GM19328 (cell line): Measurements from ENCODE around the gene TPSD1.

Experiments used
- ATAC-seq: cut with Tn5 transposase; IDR thresholded peaks from one replicate; pipeline ENCODE4 v1.9.1; 2021; ENCODE audit warnings: mild to moderate bottlenecking, moderate library complexity; ENCODE audit not compliant: unreplicated experiment

TPSD1 gene

DNA sequence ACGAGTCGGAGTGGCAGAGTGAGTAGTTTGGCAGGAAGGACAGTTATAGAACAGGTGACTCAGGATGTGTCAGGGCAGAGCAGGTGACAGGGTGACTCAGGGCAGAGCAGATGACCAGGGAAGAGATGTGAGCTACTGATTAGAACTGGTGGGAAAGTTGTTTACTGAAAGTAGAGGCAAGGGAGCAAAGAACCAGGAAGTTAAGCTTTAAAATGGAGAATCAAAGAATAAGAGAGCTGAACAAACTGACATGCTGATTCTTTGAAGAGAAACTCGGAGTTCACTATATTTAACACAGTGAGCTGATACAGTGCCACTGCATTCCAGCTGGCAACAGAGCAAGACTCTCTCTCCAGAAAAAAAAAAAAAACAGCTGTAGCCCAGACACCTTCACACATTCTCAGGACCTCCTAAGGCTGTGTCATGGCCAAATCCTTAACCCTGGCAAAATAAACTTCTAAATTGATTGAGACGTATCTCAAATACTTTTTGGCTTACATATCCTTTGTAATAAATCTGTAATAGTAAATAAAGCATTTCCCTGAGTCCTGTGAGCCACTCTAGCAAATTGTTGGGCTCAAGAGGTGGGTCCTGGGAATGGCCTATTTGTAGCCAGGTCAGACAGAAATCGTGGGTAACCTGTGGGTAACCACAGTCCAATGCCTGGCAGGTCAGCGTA, 41.3 kb downstream of the TPSD1 start:
- no peak for ATAC-seq

DNA sequence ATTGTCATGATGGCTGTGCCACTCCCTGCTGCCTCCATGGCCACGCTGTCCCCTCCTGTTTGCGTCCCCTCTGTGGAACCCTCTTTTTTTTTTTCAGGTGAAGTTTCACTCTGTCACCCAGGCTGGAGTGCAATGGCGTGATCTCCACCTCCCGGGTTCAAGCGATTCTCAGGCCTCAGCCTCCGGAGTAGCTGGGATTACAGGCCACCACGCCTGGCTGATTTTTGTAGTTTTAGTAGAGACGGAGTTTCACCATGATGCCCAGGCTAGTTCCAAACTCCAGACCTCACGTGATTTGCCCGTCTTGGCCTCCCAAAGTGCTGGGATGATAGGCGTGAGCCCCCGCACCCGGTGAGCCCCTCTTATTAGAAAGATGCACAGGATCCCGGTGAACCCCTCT, 42.5 kb downstream of the TPSD1 start:
- no peak for ATAC-seq

- ATAC-seq, result no peak
Measured at GRCh38 chr16:1299012-1299867, 43.4 kb downstream of the TPSD1 start.

DNA sequence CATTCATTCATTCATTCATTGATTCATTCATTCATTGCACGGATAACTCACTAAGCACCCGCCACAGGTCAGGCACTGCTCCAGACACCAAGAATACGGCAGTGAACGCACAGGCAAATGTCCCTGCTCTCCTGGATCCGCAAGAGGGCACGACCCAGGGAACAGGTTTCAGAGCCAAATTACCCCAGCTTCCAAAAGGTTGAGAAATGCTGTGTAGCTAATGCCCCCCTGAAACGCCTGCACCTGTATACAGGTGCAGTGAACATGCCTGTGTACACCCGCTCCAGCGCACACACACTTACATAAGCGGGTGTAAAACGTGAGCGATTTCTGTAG, 44.0 kb downstream of the TPSD1 start:
- ATAC-seq, result no peak

- no peak for ATAC-seq
Measured at GRCh38 chr16:1300664-1301476, 45.0 kb downstream of the TPSD1 start.

DNA sequence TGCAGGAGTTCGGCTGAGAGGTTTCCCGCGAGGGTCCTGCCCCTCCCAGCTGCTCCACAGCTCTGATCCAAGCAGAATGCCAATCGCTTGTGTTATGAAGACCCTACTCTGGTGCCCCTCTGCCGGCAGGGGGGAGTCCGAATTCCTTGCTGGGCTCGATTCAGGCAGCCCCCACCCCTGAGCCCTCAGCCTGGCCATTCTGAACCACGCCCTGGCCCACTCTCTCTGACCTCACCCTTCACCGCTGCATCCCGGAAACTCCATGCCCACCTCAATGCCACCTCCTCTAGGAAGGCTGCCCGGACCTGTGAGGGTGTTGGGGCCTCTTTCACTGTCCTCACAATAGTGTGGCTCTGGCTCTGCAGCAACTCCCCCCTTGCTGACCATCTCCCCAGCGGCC, 45.7 kb downstream of the TPSD1 start:
- ATAC-seq, result no peak

- no peak for ATAC-seq
Measured at GRCh38 chr16:1305823-1306222, 50.0 kb downstream of the TPSD1 start.

DNA sequence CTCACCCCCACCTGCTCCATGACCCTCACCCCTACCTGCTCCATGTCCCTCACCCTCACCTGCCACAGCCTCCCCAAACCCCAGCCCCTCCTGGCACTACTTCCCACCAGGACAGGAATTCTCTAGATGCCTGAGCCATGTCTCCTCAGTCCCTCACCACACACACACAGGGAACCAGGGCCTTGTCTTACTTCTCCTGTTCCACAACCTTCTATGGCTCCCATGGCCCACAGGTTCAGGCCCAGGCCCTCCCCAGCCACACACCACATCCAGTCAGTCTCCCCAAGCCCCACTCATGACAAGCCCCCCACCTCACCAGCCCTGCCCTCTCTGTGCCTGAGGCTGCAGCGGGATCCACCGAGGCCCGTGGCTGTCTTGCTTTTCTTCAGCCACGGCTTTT, 50.5 kb downstream of the TPSD1 start:
- ATAC-seq, result no peak

DNA sequence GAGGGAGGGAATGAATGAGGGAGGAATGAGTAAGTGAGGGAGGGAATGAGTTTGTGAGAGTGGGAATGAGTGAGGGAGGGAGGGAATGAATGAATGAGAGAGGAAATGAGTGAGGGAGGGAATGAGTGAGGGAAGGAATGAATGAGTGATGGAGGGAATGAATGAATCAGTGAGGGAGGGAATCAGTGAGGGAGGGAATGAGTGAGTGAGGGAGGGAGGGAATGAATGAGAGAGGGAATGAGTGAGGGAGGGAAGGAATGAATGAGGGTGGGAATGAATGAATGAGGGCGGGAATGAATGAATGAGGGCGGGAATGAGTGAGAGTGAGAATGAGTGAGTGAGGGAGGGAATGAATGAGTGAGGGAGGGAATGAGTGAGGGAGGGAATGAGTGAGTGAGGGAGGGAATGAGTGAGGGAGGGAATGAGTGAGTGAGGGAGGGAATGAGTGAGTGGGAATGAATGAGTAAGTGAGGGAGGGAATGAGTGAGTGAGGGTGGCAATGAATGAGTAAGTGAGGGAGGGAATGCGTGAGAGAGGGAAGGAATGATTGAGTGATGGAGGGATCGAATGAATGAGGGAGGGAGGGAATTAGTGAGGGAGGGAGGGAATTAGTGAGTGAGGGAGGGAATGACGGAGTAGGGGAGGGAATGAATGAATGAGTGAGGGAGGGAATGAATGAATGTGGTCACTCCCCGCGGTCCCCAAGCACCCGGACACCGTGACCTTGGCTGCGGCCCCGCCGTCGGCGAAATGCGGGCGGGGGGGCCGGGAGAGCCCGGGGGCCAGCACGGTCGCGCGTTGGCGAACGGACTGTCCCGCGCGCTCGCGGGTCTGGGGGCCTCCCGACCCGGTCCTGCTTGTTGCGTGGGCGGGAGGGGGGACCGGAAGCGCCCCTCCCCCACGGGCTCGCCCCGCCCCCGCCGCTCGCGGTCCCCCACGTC, 52.4 kb downstream of the TPSD1 start:
- no peak for ATAC-seq
